Gastroesophageal sphincter (tissue), 3 donors: ENCODE measurements around the gene KCTD15.

Experiments
- CTCF ChIP-seq, 4 experiments: fragments of 200-600 bp in 2 of 4; fragments of 450-650 bp in 2 of 4; sonication (generic) in 1 of 4; IDR thresholded peaks; one replicate each; pipeline ENCODE4 v1.5.1; 2017 to 2019; ENCODE audit warnings: antibody characterized with exemption in 4 of 4, mild to moderate bottlenecking in 2 of 4, moderate library complexity in 2 of 4
- POLR2A ChIP-seq, 2 donors: fragments of 450-650 bp; IDR thresholded peaks; one replicate each; pipeline ENCODE4 v1.6.1; 2017; ENCODE audit warnings: antibody characterized with exemption in 2 of 2, mild to moderate bottlenecking in 2 of 2, moderate library complexity in 1 of 2
- POLR2AphosphoS5 ChIP-seq: sonication (generic); formaldehyde crosslinking; IDR thresholded peaks from one replicate; pipeline ENCODE4 v1.6.1; 2017; ENCODE audit warnings: antibody characterized with exemption

- no peak for TF ChIP-seq POLR2A (IDR thresholded peaks at IDR 0.05)
- no peak for TF ChIP-seq CTCF (IDR thresholded peaks at IDR 0.05)
- TF ChIP-seq POLR2AphosphoS5: no peak
Measured at GRCh38 chr19:33800012-33800680, 3.5 kb downstream of the KCTD15 start.
